T-helper 1 cell treated with Interleukin-12 subunit alpha and Interleukin-12 subunit beta and Interleukin-4 antibody, amounts not matched to agents 30 μg/mL and 1 μg/mL, for 36 hours (primary cell): ENCODE results near the gene HOXD13.

Source experiments
- H3K27ac Mint-ChIP-seq: one replicate; pipeline ENCODE4 v1.8.0; 2021; ENCODE audit warnings: mild to moderate bottlenecking, mixed read lengths
- H3K27me3 Mint-ChIP-seq: one replicate; pipeline ENCODE4 v1.8.0; 2021; ENCODE audit warnings: low read depth, mixed read lengths
- H3K36me3 Mint-ChIP-seq: one replicate; pipeline ENCODE4 v1.8.0; 2021; ENCODE audit warnings: low read depth, mixed read lengths
- H3K4me1 Mint-ChIP-seq: one replicate; pipeline ENCODE4 v1.8.0; 2021; ENCODE audit warnings: low read depth, mixed read lengths
- H3K4me3 Mint-ChIP-seq: one replicate; pipeline ENCODE4 v1.8.0; 2021; ENCODE audit warnings: mild to moderate bottlenecking, moderate library complexity, mixed read lengths
- H3K9me3 Mint-ChIP-seq: one replicate; pipeline ENCODE4 v1.8.0; 2021; ENCODE audit warnings: mixed read lengths

HOXD13 gene

GRCh38 chr2:176132205-176133171, 40.0 kb downstream of the HOXD13 start:
- H3K4me1 Mint-ChIP-seq = peaks cover 17% of the 10 kb centered on the region
- H3K4me3 Mint-ChIP-seq = peak overlapping the region; percentile 73
- peaks cover 84% of the 10 kb centered on the region for H3K27me3 Mint-ChIP-seq
- no peaks in the 10 kb centered on the region for H3K9me3 Mint-ChIP-seq
- H3K27ac Mint-ChIP-seq = peak overlapping the region; percentile 77
- peaks cover 2% of the 10 kb centered on the region for H3K36me3 Mint-ChIP-seq

GRCh38 chr2:176133389-176133788, 40.9 kb downstream of the HOXD13 start:
- H3K27ac Mint-ChIP-seq = no peak overlapping the region
- peaks cover 3% of the 10 kb centered on the region for H3K36me3 Mint-ChIP-seq
- H3K27me3 Mint-ChIP-seq = peaks cover 84% of the 10 kb centered on the region
- H3K9me3 Mint-ChIP-seq = no peaks in the 10 kb centered on the region
- H3K4me1 Mint-ChIP-seq = peaks cover 14% of the 10 kb centered on the region
- H3K4me3 Mint-ChIP-seq = no peak overlapping the region

GRCh38 chr2:176134035-176134434, 41.5 kb downstream of the HOXD13 start:
- peaks cover 16% of the 10 kb centered on the region for H3K4me1 Mint-ChIP-seq
- peaks cover 84% of the 10 kb centered on the region for H3K27me3 Mint-ChIP-seq
- no peaks in the 10 kb centered on the region for H3K9me3 Mint-ChIP-seq
- no peak overlapping the region for H3K27ac Mint-ChIP-seq
- H3K36me3 Mint-ChIP-seq = peaks cover 3% of the 10 kb centered on the region
- H3K4me3 Mint-ChIP-seq = no peak overlapping the region

GRCh38 chr2:176135035-176135440, 42.5 kb downstream of the HOXD13 start:
- H3K36me3 Mint-ChIP-seq = peaks cover 3% of the 10 kb centered on the region
- no peak overlapping the region for H3K4me3 Mint-ChIP-seq
- H3K27ac Mint-ChIP-seq = no peak overlapping the region
- peaks cover 92% of the 10 kb centered on the region for H3K27me3 Mint-ChIP-seq
- no peaks in the 10 kb centered on the region for H3K9me3 Mint-ChIP-seq
- H3K4me1 Mint-ChIP-seq = peaks cover 18% of the 10 kb centered on the region

DNA sequence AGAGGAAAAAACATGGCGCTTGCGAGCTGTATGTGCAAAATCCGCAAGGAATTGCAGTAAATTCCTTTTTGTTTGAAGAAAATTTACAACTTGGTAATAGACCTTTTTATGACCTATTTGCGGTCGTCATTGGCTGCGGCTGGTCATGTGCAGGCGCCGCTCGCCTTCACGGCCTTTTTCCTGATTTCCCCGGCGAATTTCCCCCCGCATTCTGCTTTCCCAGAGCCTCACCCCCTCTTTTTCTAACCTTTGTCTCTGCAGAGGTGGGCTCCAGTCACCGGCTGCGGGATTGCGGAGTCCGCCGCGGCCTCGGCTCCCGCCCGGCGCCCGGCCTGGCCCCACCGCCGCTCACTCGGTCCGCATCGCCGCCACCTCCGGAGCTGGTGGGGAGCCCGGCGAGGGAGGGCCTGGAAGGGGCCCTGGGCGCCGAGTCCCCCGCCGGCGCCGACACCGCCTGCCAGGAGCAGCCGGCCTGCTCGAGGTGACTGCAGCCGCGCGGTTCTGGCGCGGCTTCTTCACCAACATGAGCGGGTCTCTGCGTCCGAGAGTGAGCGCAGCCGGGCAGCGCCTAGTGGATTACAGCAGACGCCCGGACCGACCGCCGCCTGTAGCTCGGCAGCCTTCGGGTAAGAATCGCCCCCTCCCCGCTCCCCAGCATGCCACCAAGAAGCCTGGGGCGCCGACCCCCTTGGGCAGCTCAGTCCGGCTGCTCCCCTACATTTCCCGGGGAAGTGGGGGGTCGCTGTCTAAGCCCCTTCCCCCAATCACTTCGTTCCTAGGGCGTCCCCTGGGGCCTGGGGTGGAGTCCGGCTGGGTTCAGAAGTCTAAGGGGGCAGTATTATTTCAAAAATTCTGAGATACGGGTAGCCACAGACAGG, 44.1 kb downstream of the HOXD13 start:
- H3K27ac Mint-ChIP-seq = no peak overlapping the region
- H3K9me3 Mint-ChIP-seq = no peaks in the 10 kb centered on the region
- H3K4me3 Mint-ChIP-seq = no peak overlapping the region
- H3K27me3 Mint-ChIP-seq = peaks cover 93% of the 10 kb centered on the region
- peaks cover 22% of the 10 kb centered on the region for H3K4me1 Mint-ChIP-seq
- peaks cover 2% of the 10 kb centered on the region for H3K36me3 Mint-ChIP-seq

DNA sequence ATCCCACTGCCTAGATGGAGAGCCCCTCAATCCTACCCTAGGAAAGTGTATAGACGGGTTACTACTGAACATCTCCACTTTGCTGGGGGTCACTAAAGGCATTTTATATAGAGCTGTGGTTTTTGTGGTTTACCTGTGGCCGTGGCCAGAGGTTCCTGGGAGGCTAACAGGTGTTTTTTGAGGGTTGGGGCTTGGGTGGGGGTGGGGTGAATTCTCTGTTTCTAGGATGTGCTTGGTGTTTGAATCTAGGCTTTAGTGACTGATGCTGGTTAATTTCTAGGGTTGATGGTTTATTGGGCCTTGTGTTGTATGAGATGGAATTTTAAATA, 44.7 kb downstream of the HOXD13 start:
- peaks cover 2% of the 10 kb centered on the region for H3K36me3 Mint-ChIP-seq
- H3K27me3 Mint-ChIP-seq = peaks cover 94% of the 10 kb centered on the region
- no peak overlapping the region for H3K4me3 Mint-ChIP-seq
- H3K4me1 Mint-ChIP-seq = peaks cover 19% of the 10 kb centered on the region
- peak overlapping the region; percentile 14 for H3K27ac Mint-ChIP-seq
- no peaks in the 10 kb centered on the region for H3K9me3 Mint-ChIP-seq

- no peaks in the 10 kb centered on the region for H3K9me3 Mint-ChIP-seq
- H3K4me3 Mint-ChIP-seq = no peak overlapping the region
- peaks cover 2% of the 10 kb centered on the region for H3K36me3 Mint-ChIP-seq
- H3K27ac Mint-ChIP-seq = no peak overlapping the region
- peaks cover 93% of the 10 kb centered on the region for H3K27me3 Mint-ChIP-seq
- H3K4me1 Mint-ChIP-seq = peaks cover 16% of the 10 kb centered on the region
Observed at GRCh38 chr2:176137906-176138305, 45.4 kb downstream of the HOXD13 start.

GRCh38 chr2:176138526-176138922, 46.0 kb downstream of the HOXD13 start:
- peak overlapping the region; percentile 54 for H3K27ac Mint-ChIP-seq

GRCh38 chr2:176138923-176139660, 46.6 kb downstream of the HOXD13 start:
- H3K4me3 Mint-ChIP-seq = no peak overlapping the region
- no peaks in the 10 kb centered on the region for H3K9me3 Mint-ChIP-seq
- peaks cover 16% of the 10 kb centered on the region for H3K4me1 Mint-ChIP-seq
- peaks cover 93% of the 10 kb centered on the region for H3K27me3 Mint-ChIP-seq
- peak overlapping the region; percentile 54 for H3K27ac Mint-ChIP-seq
- H3K36me3 Mint-ChIP-seq = peaks cover 2% of the 10 kb centered on the region

More at GRCh38 chr2:176138526-176138922, 46.0 kb downstream of the HOXD13 start:
- H3K27me3 Mint-ChIP-seq = peaks cover 93% of the 10 kb centered on the region
- no peak overlapping the region for H3K4me3 Mint-ChIP-seq
- H3K36me3 Mint-ChIP-seq = peaks cover 2% of the 10 kb centered on the region
- H3K4me1 Mint-ChIP-seq = peaks cover 16% of the 10 kb centered on the region
- no peaks in the 10 kb centered on the region for H3K9me3 Mint-ChIP-seq

GRCh38 chr2:176139661-176140512, 47.4 kb downstream of the HOXD13 start:
- H3K27me3 Mint-ChIP-seq = peaks cover 92% of the 10 kb centered on the region
- peaks cover 2% of the 10 kb centered on the region for H3K36me3 Mint-ChIP-seq
- H3K27ac Mint-ChIP-seq = no peak overlapping the region
- H3K9me3 Mint-ChIP-seq = no peaks in the 10 kb centered on the region
- H3K4me1 Mint-ChIP-seq = peaks cover 16% of the 10 kb centered on the region
- no peak overlapping the region for H3K4me3 Mint-ChIP-seq

- H3K27me3 Mint-ChIP-seq = peaks cover 92% of the 10 kb centered on the region
- H3K9me3 Mint-ChIP-seq = no peaks in the 10 kb centered on the region
- H3K27ac Mint-ChIP-seq = no peak overlapping the region
- peaks cover 2% of the 10 kb centered on the region for H3K36me3 Mint-ChIP-seq
- peak overlapping the region; percentile 39 for H3K4me3 Mint-ChIP-seq
- H3K4me1 Mint-ChIP-seq = peaks cover 14% of the 10 kb centered on the region
Observed at GRCh38 chr2:176140513-176141317, 48.2 kb downstream of the HOXD13 start.

- H3K36me3 Mint-ChIP-seq = peaks cover 2% of the 10 kb centered on the region
- no peak overlapping the region for H3K4me3 Mint-ChIP-seq
- peaks cover 95% of the 10 kb centered on the region for H3K27me3 Mint-ChIP-seq
- peaks cover 13% of the 10 kb centered on the region for H3K4me1 Mint-ChIP-seq
- no peaks in the 10 kb centered on the region for H3K9me3 Mint-ChIP-seq
- H3K27ac Mint-ChIP-seq = no peak overlapping the region
Observed at GRCh38 chr2:176142281-176142680, 49.8 kb downstream of the HOXD13 start.
